HepG2 (cell line): ENCODE results near the gene TASOR2. TPM values are rescaled to one million over a fixed set of nuclear protein-coding genes. Genes with fewer than 3 reads are reported as not detected.

Source experiments
- ATM ChIP-seq: fragments of 450-650 bp; IDR thresholded peaks from 2 replicates; pipeline ENCODE4 v1.7.1; 2017; ENCODE audit warnings: mild to moderate bottlenecking, borderline replicate concordance
- ETV6 ChIP-seq: sonication (generic); formaldehyde crosslinking; conservative IDR thresholded peaks from 2 replicates; pipeline ENCODE4 v1.4.0; 2020; ENCODE audit warnings: missing genetic modification reagents
- FOXP1 ChIP-seq, 2 experiments: fragments of 450-650 bp in 1 of 2; IDR thresholded peaks; 2 replicates each; pipeline ENCODE4 v1.6.1; 2017 to 2018; ENCODE audit warnings: antibody characterized with exemption in 1 of 2
- GATAD1 ChIP-seq: IDR thresholded peaks from 2 replicates; pipeline ENCODE4 v1.6.1; 2016; ENCODE audit warnings: missing genetic modification reagents, missing compliant biosample characterization
- HDAC2 ChIP-seq: sonication (generic); formaldehyde crosslinking; IDR thresholded peaks from 2 replicates; pipeline ENCODE4 v1.4.0; 2020; ENCODE audit warnings: missing genetic modification reagents
- HOXA7 ChIP-seq: sonication (generic); formaldehyde crosslinking; IDR thresholded peaks from 2 replicates; pipeline ENCODE4 v1.8.1; 2022; ENCODE audit warnings: mild to moderate bottlenecking, missing genetic modification reagents, moderate library complexity
- NCOA5 ChIP-seq: sonication (generic); formaldehyde crosslinking; IDR thresholded peaks from 2 replicates; pipeline ENCODE4 v1.4.0; 2020; ENCODE audit warnings: missing genetic modification reagents
- NPAS2 ChIP-seq: sonication (generic); formaldehyde crosslinking; IDR thresholded peaks from 2 replicates; pipeline ENCODE4 v1.8.0; 2022; ENCODE audit warnings: mild to moderate bottlenecking, missing genetic modification reagents, borderline replicate concordance
- PAX8 ChIP-seq: sonication (generic); formaldehyde crosslinking; IDR thresholded peaks from 2 replicates; pipeline ENCODE4 v1.8.0; 2022; ENCODE audit warnings: mild to moderate bottlenecking, missing genetic modification reagents, borderline replicate concordance
- SNRNP70 ChIP-seq: fragments of 200-400 bp; formaldehyde crosslinking; IDR thresholded peaks from 2 replicates; pipeline ENCODE4 v1.6.1; 2017; ENCODE audit warnings: mild to moderate bottlenecking, low read depth, low read length, moderate library complexity
- TCF7L2 ChIP-seq: IDR thresholded peaks from 2 replicates; pipeline ENCODE4 v1.6.1; 2011; ENCODE audit warnings: mild to moderate bottlenecking, low read depth, low read length, moderate library complexity
- THAP11 ChIP-seq: IDR thresholded peaks from 2 replicates; pipeline ENCODE4 v1.6.1; 2016; ENCODE audit warnings: missing biosample characterization, missing genetic modification reagents
- TOE1 ChIP-seq: sonication (generic); formaldehyde crosslinking; IDR thresholded peaks from 2 replicates; pipeline ENCODE4 v1.4.0; 2020; ENCODE audit warnings: mild to moderate bottlenecking, missing genetic modification reagents
- XBP1 ChIP-seq: sonication (generic); formaldehyde crosslinking; IDR thresholded peaks from 2 replicates; pipeline ENCODE4 v1.5.0; 2020; ENCODE audit warnings: missing genetic modification reagents
- ZKSCAN1 ChIP-seq: fragments of 150-350 bp; IDR thresholded peaks from 2 replicates; pipeline ENCODE4 v1.6.1; 2014; ENCODE audit warnings: low read length
- ZNF138 ChIP-seq: sonication (generic); formaldehyde crosslinking; IDR thresholded peaks from 2 replicates; pipeline ENCODE4 v1.5.0; 2020; ENCODE audit warnings: mild to moderate bottlenecking, low read depth, missing genetic modification reagents
- ZNF180 ChIP-seq: sonication (generic); formaldehyde crosslinking; IDR thresholded peaks from 2 replicates; pipeline ENCODE4 v1.4.0; 2020; ENCODE audit warnings: low read depth, missing genetic modification reagents, borderline replicate concordance
- ZNF274 ChIP-seq: sonication (generic); formaldehyde crosslinking; IDR thresholded peaks from 2 replicates; pipeline ENCODE4 v1.5.1; 2020; ENCODE audit warnings: mild to moderate bottlenecking, missing genetic modification reagents
- ZNF468 ChIP-seq: sonication (generic); formaldehyde crosslinking; IDR thresholded peaks from 2 replicates; pipeline ENCODE4 v1.8.0; 2022; ENCODE audit warnings: mild to moderate bottlenecking, moderate library complexity, missing genetic modification reagents
- ZNF672 ChIP-seq: sonication (generic); formaldehyde crosslinking; IDR thresholded peaks from 2 replicates; pipeline ENCODE4 v1.8.1; 2022; ENCODE audit warnings: missing genetic modification reagents
- ZNF724P ChIP-seq: sonication (generic); formaldehyde crosslinking; IDR thresholded peaks from 2 replicates; pipeline ENCODE4 v1.8.0; 2022; ENCODE audit warnings: missing genetic modification reagents, borderline replicate concordance
- ZNF780A ChIP-seq: sonication (generic); formaldehyde crosslinking; IDR thresholded peaks from 2 replicates; pipeline ENCODE4 v1.8.0; 2022; ENCODE audit warnings: mild to moderate bottlenecking, missing genetic modification reagents, moderate library complexity
- polyA plus RNA-seq, 8 experiments: library from polyadenylated mRNA; depleted of rRNA in 3 of 8; stranded (reverse) in 7 of 8; unstranded in 1 of 8; fragments of >200 nt; fragmentation: Illumina TruSeq in 4 of 8; extraction: Trizol in 4 of 8; gene quantifications; 2 replicates each; pipeline versions ENCODE4 v1.2.1 to v1.2.3, GENCODE V29; 2011 to 2016; ENCODE audit warnings: low read depth in 4 of 8, missing spikeins in 1 of 8, mixed read lengths in 1 of 8; ENCODE audit not compliant: insufficient read depth in 1 of 8
- total RNA-seq, 5 experiments: library from RNA; depleted of rRNA; stranded (reverse); fragments of >200 nt; fragmentation: Illumina TruSeq; extraction: Trizol; gene quantifications; 2 replicates each; pipeline ENCODE4 v1.2.3, GENCODE V29; 2016; ENCODE audit warnings: low read depth in 1 of 5
- TF ChIP-seq, protein P1 (sequence below): sonication (generic); formaldehyde crosslinking; IDR thresholded peaks from 2 replicates; pipeline ENCODE4 v1.5.1; 2020; ENCODE audit warnings: mild to moderate bottlenecking, missing genetic modification reagents, moderate library complexity
- TF ChIP-seq, protein P2 (sequence below): sonication (generic); formaldehyde crosslinking; IDR thresholded peaks from 2 replicates; pipeline ENCODE4 v1.8.0; 2022; ENCODE audit warnings: missing genetic modification reagents, mild to moderate bottlenecking, moderate library complexity, borderline replicate concordance
- TF ChIP-seq, protein P3 (sequence below): sonication (generic); formaldehyde crosslinking; IDR thresholded peaks from 2 replicates; pipeline ENCODE4 v1.4.0; 2020; ENCODE audit warnings: missing genetic modification reagents
- TF ChIP-seq, protein P4 (sequence below): sonication (generic); formaldehyde crosslinking; IDR thresholded peaks from 2 replicates; pipeline ENCODE4 v1.4.0; 2020; ENCODE audit warnings: missing genetic modification reagents

Gene TASOR2
- total and polyA plus RNA-seq, 2 of the 13 experiments (the other 11 are each of a cell fraction or from before 2014, with no cell fraction given) = 24.2 to 55.3 TPM

DNA sequence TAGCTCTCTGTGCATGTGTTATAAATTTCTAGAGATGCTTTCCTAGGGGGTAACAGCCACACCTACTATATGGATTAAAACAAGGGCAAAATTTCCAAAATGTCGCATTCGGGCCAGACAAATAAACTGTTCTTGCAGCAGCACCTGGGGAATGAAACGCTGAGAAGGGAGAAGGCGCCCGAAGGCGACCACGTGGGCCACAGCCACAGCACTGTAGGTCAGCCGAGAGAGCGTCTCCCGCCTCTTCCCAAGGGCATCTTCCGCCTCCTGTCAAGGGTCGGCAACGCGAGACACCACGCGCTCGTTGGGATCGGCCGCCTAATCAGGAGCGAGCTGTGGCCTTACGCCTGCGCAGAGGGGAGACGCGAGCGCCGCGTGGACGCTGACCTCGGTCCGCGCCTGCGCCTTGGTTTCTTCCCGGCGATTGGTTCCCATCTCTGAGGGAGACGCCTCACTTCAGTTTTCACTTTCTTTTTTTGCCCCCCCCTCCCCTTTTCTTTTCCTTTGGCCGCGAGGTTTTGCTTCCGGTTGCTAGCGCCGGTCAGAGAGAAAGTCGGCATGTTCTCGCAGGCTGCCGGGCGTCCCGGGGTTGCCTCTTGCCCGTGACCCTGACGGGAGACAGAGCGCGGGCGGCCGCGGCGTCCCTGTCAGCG, at the start of gene TASOR2 (continued):
- TF ChIP-seq NCOA5 (CRISPR knock-in tag) (no peak), ZNF274 (CRISPR knock-in tag) (peak; percentile 96), NPAS2 (CRISPR knock-in tag) (no peak), TCF7L2 (no peak), HOXA7 (CRISPR knock-in tag) (no peak), ZNF468 (CRISPR knock-in tag) (no peak), ETV6 (CRISPR knock-in tag) (peak; percentile 75; the same call in 1 of the 2 replicates), FOXP1 (IDR thresholded peaks at IDR 0.05) (no peak), FOXP1 (CRISPR knock-in tag; IDR thresholded peaks at IDR 0.05) (no peak), SNRNP70 (no peak), ATM (no peak), HDAC2 (CRISPR knock-in tag) (peak; percentile 93), ZNF724P (CRISPR knock-in tag) (peak; percentile 94), ZNF180 (CRISPR knock-in tag) (no peak), ZKSCAN1 (no peak), GATAD1 (peak; percentile 91), ZNF672 (CRISPR knock-in tag) (no peak), ZNF138 (CRISPR knock-in tag) (peak; percentile 84), THAP11 (CRISPR knock-in tag) (peak; percentile 94), PAX8 (CRISPR knock-in tag) (no peak), TOE1 (CRISPR knock-in tag) (peak; percentile 84; the same call in 1 of the 2 replicates), ZNF780A (CRISPR knock-in tag) (no peak; the same call in 1 of the 2 replicates), XBP1 (peak; percentile 54; the same call in 1 of the 2 replicates)
- TF ChIP-seq, protein P1, sequence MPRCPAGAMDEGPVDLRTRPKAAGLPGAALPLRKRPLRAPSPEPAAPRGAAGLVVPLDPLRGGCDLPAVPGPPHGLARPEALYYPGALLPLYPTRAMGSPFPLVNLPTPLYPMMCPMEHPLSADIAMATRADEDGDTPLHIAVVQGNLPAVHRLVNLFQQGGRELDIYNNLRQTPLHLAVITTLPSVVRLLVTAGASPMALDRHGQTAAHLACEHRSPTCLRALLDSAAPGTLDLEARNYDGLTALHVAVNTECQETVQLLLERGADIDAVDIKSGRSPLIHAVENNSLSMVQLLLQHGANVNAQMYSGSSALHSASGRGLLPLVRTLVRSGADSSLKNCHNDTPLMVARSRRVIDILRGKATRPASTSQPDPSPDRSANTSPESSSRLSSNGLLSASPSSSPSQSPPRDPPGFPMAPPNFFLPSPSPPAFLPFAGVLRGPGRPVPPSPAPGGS (CRISPR knock-in tag) = peak; percentile 92
- TF ChIP-seq, protein P2, sequence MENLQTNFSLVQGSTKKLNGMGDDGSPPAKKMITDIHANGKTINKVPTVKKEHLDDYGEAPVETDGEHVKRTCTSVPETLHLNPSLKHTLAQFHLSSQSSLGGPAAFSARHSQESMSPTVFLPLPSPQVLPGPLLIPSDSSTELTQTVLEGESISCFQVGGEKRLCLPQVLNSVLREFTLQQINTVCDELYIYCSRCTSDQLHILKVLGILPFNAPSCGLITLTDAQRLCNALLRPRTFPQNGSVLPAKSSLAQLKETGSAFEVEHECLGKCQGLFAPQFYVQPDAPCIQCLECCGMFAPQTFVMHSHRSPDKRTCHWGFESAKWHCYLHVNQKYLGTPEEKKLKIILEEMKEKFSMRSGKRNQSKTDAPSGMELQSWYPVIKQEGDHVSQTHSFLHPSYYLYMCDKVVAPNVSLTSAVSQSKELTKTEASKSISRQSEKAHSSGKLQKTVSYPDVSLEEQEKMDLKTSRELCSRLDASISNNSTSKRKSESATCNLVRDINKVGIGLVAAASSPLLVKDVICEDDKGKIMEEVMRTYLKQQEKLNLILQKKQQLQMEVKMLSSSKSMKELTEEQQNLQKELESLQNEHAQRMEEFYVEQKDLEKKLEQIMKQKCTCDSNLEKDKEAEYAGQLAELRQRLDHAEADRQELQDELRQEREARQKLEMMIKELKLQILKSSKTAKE (CRISPR knock-in tag) = no peak; the same call in 1 of the 2 replicates
- TF ChIP-seq, protein P3, sequence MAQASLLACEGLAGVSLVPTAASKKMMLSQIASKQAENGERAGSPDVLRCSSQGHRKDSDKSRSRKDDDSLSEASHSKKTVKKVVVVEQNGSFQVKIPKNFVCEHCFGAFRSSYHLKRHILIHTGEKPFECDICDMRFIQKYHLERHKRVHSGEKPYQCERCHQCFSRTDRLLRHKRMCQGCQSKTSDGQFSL (CRISPR knock-in tag) = peak; percentile 93; the same call in 1 of the 2 replicates
- TF ChIP-seq, protein P4, sequence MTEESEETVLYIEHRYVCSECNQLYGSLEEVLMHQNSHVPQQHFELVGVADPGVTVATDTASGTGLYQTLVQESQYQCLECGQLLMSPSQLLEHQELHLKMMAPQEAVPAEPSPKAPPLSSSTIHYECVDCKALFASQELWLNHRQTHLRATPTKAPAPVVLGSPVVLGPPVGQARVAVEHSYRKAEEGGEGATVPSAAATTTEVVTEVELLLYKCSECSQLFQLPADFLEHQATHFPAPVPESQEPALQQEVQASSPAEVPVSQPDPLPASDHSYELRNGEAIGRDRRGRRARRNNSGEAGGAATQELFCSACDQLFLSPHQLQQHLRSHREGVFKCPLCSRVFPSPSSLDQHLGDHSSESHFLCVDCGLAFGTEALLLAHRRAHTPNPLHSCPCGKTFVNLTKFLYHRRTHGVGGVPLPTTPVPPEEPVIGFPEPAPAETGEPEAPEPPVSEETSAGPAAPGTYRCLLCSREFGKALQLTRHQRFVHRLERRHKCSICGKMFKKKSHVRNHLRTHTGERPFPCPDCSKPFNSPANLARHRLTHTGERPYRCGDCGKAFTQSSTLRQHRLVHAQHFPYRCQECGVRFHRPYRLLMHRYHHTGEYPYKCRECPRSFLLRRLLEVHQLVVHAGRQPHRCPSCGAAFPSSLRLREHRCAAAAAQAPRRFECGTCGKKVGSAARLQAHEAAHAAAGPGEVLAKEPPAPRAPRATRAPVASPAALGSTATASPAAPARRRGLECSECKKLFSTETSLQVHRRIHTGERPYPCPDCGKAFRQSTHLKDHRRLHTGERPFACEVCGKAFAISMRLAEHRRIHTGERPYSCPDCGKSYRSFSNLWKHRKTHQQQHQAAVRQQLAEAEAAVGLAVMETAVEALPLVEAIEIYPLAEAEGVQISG (CRISPR knock-in tag) = peak; percentile 89
